MCF 10A (cell line): ENCODE measurements around the gene PPT2. TPM values are rescaled to one million over a fixed set of nuclear protein-coding genes. Genes with fewer than 3 reads are reported as not detected.

Experiments used
- BruUV-seq: library from RNA; stranded (reverse); fragments of 400-500 nt; replicated peaks from 2 replicates; lab custom pipeline; 2021; lab: Mats Ljungman, UMichigan
- CTCF ChIA-PET: fragments of 300-600 bp; sonication (Branson Sonifier 250); formaldehyde crosslinking; extraction: SDS; loops from one replicate; lab custom pipeline; 2021; ENCODE audit warnings: antibody characterized with exemption, inconsistent platforms; lab: Yijun Ruan, JAX
- POLR2A ChIA-PET: fragments of 300-600, 350-650 bp; sonication (Branson Sonifier 250); formaldehyde crosslinking; extraction: SDS; loops from one replicate; lab custom pipeline; 2020; ENCODE audit warnings: antibody characterized with exemption, inconsistent platforms; lab: Yijun Ruan, JAX
- DNase-seq: peaks from one replicate; pipeline ENCODE4 v3.0.0-alpha.2; 2018; ENCODE audit not compliant: unreplicated experiment
- H3K27ac Mint-ChIP-seq: one replicate; pipeline ENCODE4 v1.8.0; 2022; ENCODE audit warnings: mild to moderate bottlenecking, low read depth, mixed read lengths; ENCODE audit not compliant: unreplicated experiment
- H3K27me3 Mint-ChIP-seq: one replicate; pipeline ENCODE4 v1.8.0; 2022; ENCODE audit warnings: mixed read lengths; ENCODE audit not compliant: insufficient read depth, unreplicated experiment
- H3K36me3 Mint-ChIP-seq: one replicate; pipeline ENCODE4 v1.8.0; 2022; ENCODE audit warnings: mild to moderate bottlenecking, moderate library complexity, mixed read lengths; ENCODE audit not compliant: insufficient read depth, unreplicated experiment
- H3K4me1 Mint-ChIP-seq: one replicate; pipeline ENCODE4 v1.8.0; 2022; ENCODE audit warnings: mixed read lengths; ENCODE audit not compliant: insufficient read depth, unreplicated experiment
- H3K4me3 Mint-ChIP-seq: one replicate; pipeline ENCODE4 v1.8.0; 2022; ENCODE audit warnings: mild to moderate bottlenecking, moderate library complexity, mixed read lengths; ENCODE audit not compliant: unreplicated experiment
- H3K9me3 Mint-ChIP-seq: one replicate; pipeline ENCODE4 v1.8.0; 2022; ENCODE audit warnings: mixed read lengths; ENCODE audit not compliant: unreplicated experiment
- intact Hi-C: fragments of 100-400 bp; cut with micrococcal nuclease; formaldehyde crosslinking; loops from 2 replicates; pipeline ENCODE4 v1.14.1; 2022
- total RNA-seq: library from RNA; stranded (reverse); gene quantifications from 2 replicates; pipeline ENCODE4 v1.2.3, GENCODE V29; 2022
- TF ChIP-seq, protein P1 (sequence below): fragments of 200-600 bp; IDR thresholded peaks from one replicate; pipeline ENCODE4 v1.8.0; 2022; ENCODE audit warnings: antibody characterized with exemption, mild to moderate bottlenecking; ENCODE audit not compliant: unreplicated experiment

The PPT2 gene
- total RNA-seq, 1 experiment from 2014 or later: 3.7 TPM

DNA sequence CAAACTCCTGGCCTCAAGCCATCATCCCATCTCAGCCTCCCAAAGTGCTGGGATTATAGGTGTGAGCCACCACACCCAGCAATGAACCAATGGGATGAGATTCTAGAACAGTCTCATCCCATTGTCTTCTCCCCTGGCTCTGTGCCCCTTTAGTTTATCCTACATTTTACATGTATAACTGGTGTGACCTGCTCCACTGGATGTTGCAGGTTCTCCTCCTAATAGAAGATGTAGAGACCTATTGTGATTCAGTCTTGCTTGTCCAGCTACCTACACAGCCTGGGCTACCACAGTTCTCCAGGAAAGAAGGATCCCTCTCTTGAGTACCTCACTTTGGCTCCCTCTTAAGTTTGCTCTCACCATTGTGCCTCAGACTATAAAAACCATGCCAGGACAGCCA lies 21.8 kb upstream of the PPT2 start:
- Mint-ChIP-seq H3K9me3 (no peaks in the 10 kb centered on the region), H3K27me3 (peaks cover 13% of the 10 kb centered on the region), H3K4me1 (peaks cover 17% of the 10 kb centered on the region), H3K27ac (no peak overlapping the region), H3K36me3 (peaks cover 24% of the 10 kb centered on the region), H3K4me3 (peak overlapping the region; percentile 15)
- TF ChIP-seq, protein P1, sequence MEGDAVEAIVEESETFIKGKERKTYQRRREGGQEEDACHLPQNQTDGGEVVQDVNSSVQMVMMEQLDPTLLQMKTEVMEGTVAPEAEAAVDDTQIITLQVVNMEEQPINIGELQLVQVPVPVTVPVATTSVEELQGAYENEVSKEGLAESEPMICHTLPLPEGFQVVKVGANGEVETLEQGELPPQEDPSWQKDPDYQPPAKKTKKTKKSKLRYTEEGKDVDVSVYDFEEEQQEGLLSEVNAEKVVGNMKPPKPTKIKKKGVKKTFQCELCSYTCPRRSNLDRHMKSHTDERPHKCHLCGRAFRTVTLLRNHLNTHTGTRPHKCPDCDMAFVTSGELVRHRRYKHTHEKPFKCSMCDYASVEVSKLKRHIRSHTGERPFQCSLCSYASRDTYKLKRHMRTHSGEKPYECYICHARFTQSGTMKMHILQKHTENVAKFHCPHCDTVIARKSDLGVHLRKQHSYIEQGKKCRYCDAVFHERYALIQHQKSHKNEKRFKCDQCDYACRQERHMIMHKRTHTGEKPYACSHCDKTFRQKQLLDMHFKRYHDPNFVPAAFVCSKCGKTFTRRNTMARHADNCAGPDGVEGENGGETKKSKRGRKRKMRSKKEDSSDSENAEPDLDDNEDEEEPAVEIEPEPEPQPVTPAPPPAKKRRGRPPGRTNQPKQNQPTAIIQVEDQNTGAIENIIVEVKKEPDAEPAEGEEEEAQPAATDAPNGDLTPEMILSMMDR: no peak
- no peak for DNase-seq
- intact Hi-C loops: no loop called here
- ChIA-PET CTCF (interaction anchor here (0.6 to 1.2 kb wide), 2 partner anchors 14 to 24 kb away, joined by 3 to 6 read pairs; no protein-coding TSS in a partner anchor), POLR2A (interaction anchor here (3.3 kb wide), 1 partner anchor 14 kb away, joined by 10 read pairs; no protein-coding TSS in a partner anchor)
- BruUV-seq: no TSS peak

DNA sequence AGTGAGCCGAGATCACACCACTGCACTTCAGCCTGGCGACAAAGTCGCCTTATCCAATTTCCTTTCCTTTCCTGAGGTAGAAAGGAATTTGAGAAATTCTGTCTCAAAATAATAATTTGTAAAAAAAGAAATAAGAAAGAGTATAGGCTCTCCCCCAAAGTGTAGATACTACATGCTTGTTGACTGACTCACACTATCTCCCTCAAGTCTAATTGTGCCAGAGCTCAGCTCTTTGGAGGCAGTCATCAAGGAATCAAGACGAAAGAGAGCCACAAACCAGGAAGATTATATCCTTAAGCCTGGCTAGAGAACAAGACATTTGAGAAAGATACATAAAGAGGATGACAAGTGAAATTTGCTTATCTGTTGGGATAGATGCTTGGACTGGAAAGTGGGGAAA lies 20.2 kb upstream of the PPT2 start:
- Mint-ChIP-seq H3K4me1 (peaks cover 6% of the 10 kb centered on the region), H3K27me3 (peaks cover 21% of the 10 kb centered on the region), H3K36me3 (peaks cover 18% of the 10 kb centered on the region), H3K4me3 (no peak overlapping the region), H3K27ac (no peak overlapping the region), H3K9me3 (no peaks in the 10 kb centered on the region)
- BruUV-seq: no TSS peak
- TF ChIP-seq, protein P1: no peak
- no peak for DNase-seq
- intact Hi-C loops: no loop called here
- CTCF ChIA-PET: no interaction called here
- POLR2A ChIA-PET: no interaction called here

DNA sequence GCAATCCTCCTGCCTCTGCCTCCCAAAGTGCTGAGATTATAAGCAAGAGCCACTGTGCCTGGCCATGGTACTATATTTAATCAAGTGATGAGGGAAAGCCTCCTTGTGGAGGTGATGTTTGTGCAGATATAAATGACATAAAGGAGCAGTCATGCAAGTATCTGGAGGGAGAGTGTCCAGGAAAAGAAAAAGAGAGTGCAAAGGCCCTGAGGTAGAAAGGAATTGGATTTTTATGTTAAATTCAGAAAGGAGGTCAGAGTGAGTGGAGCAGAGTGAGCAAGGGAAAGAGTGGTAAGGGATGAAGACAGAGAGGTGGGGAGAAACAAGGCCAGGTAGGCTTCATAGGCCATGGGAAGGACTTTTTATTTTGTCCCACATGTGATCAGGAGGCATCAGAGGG lies 16.5 kb upstream of the PPT2 start:
- BruUV-seq: no TSS peak

DNA sequence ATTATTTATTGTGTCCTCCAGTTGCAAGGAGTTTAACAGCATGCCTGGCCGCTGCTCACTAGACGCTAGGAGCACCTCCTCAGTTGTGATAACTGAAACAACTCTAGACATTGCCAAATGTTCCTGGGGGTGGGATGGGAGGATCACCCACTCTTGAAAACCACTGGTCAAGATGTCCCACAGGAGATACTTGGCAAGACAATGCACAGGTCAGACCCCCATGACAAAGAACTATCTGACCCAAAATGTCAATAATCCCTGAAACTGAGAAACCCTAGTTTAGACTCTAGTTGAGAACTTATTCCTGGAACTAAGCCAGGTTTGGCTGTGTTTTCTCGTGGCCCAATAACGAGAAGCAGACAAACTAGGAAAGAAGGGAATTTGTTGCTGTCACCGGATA lies 14.4 kb upstream of the PPT2 start:
- no TSS peak for BruUV-seq
- no peak overlapping the region for H3K27ac Mint-ChIP-seq
- CTCF ChIA-PET: interaction anchor here (0.6 to 0.8 kb wide), 4 partner anchors 21 to 1153 kb away, joined by 3 to 5 read pairs (median 4); no protein-coding TSS in a partner anchor

More for the DNA sequence above, 16.5 kb upstream of the PPT2 start:
- no peak overlapping the region for H3K27ac Mint-ChIP-seq
- no peak for DNase-seq
- no peak overlapping the region for H3K4me3 Mint-ChIP-seq
- H3K4me1 Mint-ChIP-seq: peaks cover 5% of the 10 kb centered on the region
- ChIA-PET CTCF (interaction anchor here (0.6 kb wide), 1 partner anchor 414 kb away, joined by 3 read pairs; no protein-coding TSS in a partner anchor), POLR2A (interaction anchor here (0.7 kb wide), 1 partner anchor 35 kb away, joined by 3 read pairs; no protein-coding TSS in a partner anchor)
- intact Hi-C loops: no loop called here
- H3K9me3 Mint-ChIP-seq: no peaks in the 10 kb centered on the region
- TF ChIP-seq, protein P1: no peak
- H3K27me3 Mint-ChIP-seq: peaks cover 21% of the 10 kb centered on the region
- H3K36me3 Mint-ChIP-seq: peaks cover 12% of the 10 kb centered on the region

More for the DNA sequence above, 14.4 kb upstream of the PPT2 start:
- TF ChIP-seq, protein P1: no peak
- POLR2A ChIA-PET: no interaction called here
- Mint-ChIP-seq H3K27me3 (peaks cover 11% of the 10 kb centered on the region), H3K9me3 (no peaks in the 10 kb centered on the region), H3K4me3 (no peak overlapping the region), H3K36me3 (peaks cover 5% of the 10 kb centered on the region), H3K4me1 (no peaks in the 10 kb centered on the region)
- intact Hi-C loops: no loop called here
- no peak for DNase-seq
